Limb (tissue), 2 donors: ENCODE results near the gene AVPR2.

Experiments used
- DNase-seq, 2 donors: peaks; one replicate each; pipeline ENCODE4 v3.0.0-alpha.2; 2016; ENCODE audit errors: extremely low spot score in 2 of 2

The AVPR2 gene

DNA sequence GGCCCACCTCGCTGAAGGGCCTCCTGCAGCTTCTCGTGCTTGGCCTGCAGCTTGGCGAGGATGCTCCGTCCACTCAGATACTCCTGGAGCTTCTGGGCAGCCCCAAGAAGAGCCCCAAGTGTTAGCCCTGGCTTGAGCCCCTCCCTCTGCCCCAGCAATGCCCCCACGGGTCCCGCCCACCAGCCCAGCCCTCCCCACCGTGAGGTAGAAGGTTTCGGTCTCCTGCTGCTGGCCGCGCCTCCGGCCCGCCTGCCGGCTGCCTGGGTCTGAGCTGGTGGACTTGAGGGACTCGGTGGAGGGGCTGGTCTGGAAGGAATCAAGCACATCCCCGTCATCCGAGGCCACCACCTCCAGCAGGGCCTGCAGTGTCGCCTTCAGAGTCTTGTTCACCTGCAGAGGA lies 8.7 kb downstream of the AVPR2 start:
- peak in 1 of 2 donors; percentile 21 for DNase-seq

DNA sequence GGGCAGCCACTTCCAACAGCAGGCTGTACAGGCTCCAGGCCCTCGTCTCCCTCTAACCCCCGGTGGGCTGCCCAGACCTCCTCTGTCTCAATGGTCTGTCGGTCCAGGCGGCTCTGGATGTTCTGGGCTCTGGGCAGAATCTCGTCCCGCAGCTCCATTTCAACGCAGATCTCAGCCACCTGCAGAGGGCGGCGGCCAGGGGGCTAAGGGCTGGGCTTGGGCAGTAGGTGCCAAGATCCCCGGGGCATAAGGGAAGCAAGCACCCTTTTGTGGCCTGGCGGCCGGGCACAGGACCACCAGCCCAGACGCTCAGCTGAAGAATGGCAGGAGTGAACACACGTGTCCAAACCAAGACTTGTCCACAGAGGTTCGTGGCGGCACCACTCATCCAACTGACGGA lies 9.2 kb downstream of the AVPR2 start:
- DNase-seq, result no peak

DNA sequence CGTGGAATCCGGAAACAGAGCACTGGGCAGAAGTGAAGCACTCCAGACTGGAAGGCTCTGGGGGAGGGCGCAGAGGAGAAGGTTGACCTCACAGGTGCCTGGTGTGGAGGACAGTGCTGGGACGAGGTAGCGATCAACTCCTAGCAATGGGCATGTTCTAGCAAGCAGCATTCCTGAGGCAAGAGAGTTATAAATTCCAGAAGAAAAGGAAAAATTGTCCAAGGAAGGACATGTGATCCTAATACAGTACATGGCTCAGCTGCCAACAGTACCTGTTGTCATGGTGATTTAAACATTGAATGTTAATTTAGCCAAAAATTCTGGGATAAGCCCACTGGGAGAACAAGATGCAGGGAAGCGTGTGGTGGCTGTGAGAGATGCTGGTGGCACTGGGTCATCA lies 13.4 kb downstream of the AVPR2 start:
- peak in 1 of 2 donors; percentile 8 for DNase-seq

DNA sequence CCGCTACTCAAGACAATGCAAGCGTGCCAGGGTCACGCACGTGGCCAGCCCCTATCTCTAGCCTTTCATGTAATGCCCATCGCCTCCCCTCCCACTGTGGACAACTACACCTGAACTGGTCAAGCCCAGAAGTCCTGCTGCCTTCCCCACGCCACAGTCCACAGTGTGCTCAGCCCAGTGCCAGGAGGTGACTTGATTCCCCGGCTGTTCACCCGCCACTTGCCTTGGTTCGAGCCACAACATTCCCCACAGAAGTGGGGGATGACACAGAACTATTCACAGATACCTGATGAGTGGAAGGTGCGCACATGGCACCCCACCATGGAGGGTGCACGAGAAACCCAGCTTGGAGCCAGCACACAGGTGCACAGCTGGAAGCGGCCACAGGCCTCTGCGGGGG lies 14.8 kb downstream of the AVPR2 start:
- no peak for DNase-seq

DNA sequence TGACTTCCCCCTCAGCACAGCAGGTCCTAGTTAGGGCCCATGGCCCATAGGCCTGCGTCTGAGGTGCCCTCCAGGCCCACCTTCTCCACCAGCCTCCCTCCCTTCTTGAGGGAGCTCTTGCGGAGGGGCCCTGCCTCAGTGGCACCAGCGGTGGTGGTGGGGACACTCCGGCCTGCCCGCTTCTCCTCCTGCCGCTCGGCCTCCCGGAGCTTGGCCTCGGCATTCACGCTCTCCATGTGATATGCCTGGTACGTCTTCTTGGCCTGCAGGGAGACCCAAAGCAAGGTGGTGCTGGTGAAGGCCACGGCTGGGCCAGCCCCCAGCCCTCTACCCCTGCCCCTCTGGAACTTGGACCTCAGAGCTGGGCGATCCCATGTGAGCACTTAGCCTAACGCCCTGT lies 16.1 kb downstream of the AVPR2 start:
- DNase-seq, result no peak

DNA sequence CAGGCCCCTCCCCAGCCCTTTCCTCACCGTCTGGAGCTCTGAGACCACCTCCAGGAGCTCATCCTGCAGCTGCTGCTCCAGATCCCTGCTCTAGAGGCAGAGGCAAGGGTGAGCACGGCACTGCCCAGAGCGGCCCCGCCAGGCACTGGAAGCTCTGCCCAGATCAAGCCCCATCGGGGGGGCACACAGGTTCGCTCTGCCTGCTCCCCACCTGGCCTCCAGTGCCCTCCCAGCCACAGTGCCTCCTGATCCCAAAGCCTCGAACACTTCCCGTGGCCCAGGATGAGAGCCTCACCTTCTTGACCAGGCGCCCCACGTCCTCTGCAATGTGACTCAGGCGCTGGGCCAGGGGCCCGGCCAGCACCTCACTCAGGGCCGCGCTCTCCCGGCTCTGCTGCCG lies 16.6 kb downstream of the AVPR2 start:
- no peak for DNase-seq

DNA sequence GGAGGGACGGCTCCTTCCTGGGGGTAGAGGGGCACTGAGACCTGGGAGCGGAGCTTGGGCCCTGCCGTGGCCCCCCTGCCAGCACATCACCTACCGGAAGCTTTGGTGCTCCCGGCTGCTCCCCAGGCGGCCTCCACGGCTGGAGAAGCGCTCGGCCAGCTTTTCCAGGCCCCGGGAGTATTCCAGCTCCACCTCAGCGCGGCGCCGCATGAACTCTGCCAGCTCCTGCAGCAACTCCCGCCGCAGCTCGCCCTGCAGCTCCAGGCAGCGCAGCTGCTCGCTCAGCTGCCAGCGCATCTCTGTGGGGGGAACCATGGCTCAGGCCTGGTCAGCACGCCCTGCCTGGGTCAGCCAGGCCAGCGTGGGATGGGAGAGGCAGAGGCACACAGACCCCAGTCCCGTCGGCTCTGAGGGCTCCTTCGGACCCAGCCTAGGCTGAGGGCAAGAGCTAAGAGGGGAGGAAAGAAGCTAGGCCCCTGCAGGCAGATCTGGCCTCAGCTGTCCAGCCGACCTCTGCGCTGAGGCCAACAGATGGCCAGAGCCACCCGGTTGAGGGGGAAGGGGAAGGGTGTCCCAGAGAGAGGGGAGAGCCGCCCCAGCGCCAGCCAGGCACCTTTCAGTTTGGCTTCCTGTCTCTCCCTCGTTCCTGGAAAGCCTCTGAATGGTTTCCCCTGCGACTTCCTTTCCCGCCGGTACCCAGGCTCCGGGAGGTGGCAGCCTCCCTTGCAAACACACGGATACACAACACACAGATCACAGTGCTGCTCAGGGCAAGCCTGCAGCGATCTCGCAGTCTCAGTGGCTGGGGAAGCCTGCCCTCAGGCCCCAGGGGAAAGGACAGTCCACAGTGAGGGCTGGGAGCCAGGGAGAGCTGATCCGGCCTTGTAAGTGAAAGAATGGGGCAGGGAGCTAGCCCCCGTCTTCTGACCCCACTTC lies 17.3 kb downstream of the AVPR2 start:
- DNase-seq, result no peak

DNA sequence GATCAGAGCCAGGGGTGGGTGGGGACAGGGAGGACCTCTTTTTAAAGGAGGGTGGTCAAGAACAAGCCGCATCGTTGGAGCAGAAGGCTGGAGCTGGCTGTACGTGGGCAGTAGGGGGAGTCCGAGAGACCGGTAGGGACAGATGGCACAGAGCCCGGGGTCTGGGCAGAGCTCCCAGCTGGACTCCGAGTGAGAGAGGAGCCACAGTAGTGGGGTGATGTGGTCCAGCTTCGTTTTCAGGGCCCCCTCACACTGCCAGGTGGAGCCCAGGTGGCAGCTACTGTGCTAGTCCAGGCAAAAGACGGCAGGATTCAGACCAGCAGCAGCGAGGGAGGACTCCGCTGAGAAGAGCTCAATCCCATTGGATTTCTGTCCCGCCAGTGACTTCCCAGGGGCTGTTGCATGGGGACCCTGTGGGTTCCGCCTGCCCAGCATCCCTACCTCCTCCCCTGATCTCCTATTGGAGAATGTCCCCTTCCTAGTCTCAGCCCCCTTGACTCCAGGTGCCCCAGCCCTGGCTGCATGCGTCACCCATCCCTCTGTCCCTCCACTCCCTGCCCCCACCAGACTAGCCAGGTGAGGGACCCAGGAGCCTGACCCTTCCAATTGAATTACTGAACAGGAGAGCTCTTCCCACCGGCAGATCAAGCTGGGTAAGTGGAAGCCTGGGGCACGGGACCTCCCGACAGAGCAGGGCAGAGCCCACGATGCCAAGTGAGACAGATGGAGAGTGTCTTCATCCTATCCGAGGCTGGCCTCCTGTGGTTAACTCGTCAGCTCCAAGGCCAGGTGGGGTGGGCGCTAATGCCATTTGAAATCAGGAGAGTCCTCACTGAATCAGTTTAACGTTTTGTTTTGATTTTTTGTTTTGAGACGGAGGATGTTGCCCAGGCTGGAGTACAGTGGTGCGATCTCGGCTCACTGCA lies 18.7 kb downstream of the AVPR2 start:
- peak in 1 of 2 donors; percentile 67 for DNase-seq

DNA sequence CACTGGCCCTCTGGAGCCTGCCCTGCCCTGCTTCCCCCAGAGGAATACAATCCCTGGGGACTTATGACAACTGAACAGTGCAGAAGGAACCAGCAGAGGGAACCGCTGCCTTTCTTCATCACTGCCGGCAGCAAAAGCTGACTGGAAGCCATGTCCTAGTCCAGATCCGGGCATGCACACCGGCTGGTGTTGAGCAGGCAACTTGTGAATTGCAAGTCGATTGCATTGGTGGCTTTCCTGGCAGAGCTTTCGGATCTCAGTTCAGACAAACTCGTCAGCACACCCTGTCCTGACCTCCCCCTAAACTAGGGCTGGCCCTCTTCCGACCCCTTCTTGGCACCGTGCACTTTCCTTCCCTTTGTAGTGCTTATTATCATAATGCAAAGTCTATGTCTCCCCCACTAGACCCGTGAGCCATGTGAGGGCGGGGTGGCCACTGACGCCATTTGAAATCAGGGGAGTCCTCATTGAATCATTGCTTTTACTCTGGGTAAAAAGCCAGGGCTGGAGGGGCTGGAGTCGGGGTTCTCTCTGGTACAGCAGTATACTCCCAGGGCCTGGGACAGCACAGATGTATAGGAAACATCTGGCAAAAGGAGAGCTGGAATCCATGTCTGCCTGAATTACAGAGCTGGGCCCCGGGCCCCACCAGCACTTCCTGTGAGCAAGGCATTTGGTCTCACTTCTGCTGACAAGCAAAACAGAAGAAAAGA lies 19.8 kb downstream of the AVPR2 start:
- no peak for DNase-seq

DNA sequence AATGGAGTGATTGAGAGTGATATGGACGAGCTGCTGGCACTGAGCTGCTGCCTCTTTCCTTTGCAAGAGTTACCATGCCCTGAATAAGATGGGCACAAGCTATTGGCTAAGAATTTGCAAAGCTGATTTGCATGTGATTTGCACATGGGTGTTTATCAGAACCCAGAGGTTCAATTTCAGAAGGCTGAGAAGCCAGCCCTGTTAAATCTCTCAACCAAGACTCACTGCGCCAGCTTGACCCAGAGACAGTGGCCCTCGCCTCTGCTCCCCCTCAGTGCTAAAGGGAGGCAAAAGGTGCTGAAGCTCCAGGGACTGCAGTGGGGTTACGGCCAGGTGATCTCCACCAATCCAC lies 20.9 kb downstream of the AVPR2 start:
- no peak for DNase-seq

DNA sequence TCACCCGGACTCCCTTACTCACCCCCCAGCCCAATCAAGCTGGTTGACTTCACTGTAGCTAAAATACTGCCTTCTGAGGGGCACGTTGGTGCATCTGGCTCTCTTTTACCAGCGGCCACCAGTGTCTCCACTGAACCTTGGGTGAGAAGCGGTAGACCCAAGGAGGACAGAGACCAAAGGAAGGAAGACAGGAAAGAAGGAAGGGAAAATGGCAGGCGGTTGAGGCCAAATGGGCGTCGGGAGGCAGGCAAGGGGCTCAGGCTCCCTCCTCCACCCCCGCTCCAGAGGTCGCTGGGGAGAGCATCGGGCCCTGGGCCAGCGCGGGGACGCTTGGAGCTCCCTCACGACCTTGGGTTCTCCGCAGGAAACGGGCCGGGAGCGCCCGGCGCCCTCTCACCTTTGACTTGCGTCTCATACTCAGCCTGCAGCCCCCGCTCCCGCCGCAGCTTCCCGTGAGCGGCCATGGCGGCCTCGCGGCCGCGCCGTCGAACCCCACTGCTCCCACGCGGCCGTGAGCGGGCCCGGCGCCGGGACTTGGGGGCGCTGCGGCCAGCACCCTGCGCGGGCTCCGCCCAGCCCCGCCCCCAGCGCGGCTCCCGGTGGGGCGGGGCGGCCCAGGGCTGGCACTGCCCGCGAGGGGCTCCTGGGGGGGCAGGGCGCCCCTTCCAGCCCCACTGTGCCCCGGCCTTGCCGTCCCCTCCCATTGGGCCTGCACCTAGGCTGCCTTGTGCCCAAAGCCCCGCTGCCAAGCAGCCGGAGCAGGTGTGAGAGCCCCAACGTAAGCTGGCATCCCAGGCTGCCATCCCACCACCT lies 21.5 kb downstream of the AVPR2 start, which contains the start of gene ARHGAP4:
TSS of gene ARHGAP4 (minus strand) at position 526 of the 813 bp plus-strand sequence. CDS start at position 464, 62 bp downstream.
- DNase-seq, result no peak

DNA sequence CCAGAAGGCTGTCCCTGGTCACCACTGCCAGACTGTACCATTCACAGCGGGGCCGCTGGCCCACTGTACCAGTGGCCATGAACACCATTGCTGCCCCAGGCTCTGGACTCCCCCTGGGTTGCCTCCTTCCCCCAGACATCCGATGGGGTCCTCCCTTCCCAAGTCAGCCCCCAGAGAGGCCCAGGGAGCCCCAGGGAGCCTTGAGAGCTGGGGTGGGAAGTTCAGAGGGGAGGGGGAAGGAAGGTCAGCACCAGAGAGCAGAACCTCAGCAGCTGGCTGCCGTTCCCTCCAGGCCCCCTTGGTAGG lies 22.0 kb downstream of the AVPR2 start:
- DNase-seq, result no peak

DNA sequence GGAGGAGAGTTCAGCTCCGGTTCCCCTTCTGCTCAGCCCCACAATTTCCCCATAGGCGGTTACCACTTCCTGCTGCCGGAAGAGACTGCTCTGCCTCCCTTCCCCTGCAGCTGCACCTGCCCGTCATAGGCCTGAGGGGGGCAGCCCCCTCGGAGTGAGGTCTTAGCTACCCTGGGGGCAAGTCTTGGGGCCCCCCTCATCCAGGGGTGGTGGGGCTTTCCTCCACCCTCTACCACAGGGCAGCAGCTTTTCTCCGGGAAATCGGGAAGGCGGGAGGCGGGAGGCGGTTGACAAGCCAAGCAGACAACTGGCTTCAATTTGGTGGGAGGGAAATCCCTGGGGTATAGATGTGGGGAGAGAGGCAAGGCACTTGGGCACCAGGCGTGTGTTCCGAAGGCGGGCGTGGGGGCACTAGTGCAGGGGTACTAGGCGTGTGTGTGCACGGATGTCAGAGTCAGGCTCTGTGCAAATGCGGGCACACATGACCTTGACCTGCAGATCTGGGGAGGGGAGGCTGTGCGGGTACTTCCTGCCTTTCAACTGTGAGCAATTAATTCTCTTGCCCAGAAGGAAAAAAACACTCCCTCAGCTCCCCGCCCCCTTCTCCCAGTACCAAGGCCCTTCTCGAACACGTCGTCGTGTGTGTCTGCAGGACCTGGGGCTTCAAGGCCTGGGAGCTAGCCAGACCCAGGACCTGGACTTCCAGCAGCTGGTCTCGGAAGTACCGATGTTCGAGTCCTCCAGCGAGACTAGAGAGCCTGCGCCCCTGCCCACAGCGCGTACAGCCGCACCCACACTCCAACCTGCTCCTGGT lies 22.6 kb downstream of the AVPR2 start:
- peak; percentile 52 to 68 for DNase-seq

DNA sequence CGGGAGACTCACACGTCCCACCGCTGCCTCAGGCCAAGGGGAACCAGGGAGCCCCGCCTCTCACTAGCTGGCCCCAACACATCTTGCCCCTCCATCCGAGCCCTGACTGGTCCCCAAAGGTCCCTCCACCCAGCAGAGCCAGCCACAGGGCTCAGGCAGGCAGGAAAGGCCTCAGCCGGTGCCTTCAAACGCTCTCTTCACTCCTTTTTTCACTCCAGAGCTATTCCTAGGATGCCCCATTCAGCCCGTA lies 23.1 kb downstream of the AVPR2 start:
- no peak for DNase-seq

DNA sequence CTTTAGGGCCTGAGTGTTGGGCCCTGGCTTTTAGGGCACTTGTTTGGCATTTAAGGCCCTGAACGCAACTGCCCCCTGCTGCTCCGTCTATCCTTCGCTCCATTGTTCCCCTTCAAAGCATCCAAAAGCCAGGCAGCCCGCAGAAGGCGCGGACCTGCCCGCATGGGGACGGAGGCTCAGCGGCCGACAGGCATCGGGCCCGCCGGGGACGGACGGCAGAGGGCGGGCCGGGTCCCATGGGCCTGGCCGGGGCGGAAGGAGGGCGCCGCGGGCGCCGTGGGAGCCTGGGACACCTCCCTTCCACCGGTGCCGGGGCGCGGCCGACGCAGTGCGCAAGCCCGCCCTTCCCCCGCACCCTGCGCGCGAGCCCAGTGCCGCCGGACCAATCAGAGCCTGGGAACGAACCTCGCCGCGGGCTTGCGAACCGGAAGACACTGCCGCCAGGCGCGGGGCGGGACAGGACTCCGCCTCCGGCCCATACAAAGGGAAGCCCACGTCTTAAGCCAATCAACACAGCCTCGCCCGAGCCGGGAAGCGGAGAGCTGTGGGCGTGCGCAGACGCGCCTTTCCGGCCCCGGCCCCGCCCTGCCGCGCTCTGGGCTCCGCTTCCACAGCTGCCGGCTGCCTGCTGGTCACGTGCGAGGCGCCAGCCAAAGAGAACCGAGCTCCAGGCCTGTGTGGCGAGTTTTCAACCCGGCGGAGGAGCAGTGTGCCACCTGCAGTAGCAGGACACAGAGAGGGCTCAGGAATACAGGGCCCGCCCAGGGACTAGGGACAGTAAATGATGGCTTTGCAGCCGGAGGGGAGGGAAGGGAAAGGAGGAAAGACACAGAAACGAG lies 23.7 kb downstream of the AVPR2 start:
- peak; percentile 93 to 94 for DNase-seq

DNA sequence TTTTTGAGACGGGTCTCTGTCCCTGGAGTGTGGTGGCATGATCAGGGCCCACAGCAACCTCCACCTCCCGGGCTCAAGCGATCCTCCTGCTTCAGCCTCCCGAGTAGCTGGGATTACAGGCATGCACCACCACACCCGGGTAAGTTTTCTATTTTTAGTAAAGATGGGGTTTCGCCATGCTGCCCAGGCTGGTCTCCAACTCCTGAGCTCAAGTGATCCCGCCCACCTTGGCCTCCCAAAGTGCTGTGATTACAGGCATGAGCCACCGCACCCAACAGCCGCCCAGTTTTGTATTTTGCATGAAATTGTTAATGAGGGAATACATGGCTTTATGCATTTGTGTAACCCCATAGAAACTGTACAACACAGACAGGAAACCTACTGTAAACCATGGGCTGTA lies 24.4 kb downstream of the AVPR2 start:
- no peak for DNase-seq

DNA sequence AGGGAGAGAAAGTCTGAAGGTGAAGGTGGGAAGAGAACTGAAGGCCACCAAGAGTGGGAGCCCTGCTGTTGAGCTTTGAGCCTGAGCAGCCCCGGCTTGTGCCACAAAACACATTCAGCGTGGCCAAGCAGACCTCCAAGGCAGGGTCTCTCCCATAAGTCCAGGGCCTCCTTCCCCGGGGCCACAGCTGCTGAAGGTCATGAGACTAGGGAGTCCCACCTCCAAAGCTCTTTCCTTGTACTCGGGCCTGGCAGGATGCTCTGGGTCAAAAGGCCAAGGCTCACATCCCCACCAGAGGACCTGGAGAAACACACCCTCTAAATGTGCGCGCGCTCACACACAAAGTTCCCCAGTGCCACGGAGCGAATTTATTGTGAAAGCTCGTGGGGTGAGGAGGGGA lies 25.1 kb downstream of the AVPR2 start:
- no peak for DNase-seq

DNA sequence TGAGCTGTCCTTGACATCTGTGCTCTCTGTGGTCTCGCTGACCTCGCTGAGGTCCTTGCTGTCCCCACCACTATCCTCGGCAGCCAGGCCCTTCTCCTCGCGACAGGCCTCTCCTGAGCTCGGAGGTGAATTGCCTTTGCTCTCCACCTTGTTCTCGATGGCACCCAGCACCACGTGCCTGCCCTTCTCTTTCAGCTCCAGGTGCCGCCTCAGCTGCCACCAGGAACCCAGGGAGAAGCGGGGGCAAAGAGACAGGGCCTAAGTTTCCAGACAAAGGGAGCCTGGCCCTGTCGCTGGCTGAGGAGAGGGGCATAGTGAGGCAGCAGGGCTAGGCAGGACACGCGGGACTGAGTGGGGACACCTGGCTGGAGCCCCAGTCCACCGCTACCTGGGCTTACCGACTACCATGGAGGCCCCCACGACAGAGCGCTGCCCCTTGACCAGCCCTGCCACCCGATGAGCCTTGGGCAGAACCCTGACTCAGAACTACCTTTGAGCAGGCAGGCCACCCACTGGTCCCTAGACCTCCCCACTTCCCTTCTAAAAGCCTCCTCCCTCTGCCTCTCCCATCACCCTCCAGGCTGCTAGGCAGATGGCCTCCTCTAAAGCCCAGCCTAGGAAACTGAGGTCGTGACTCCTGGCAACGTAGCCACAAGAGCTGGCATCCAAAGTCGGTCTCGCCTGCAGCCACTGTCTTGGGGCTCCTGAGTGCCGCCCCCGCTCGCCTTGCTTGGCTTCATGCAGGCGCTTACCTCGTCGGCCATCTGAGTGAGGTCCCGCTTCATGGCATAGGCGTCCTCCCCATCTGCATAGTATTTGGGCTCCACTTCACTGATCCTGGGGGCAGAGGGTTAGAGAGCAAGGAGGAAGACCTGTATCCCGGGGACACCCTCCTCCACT lies 25.8 kb downstream of the AVPR2 start:
- no peak for DNase-seq
